T-helper 2 cell treated with Interferon-gamma antibody and Interleukin-4, amounts not matched to agents 100 ng/mL and 5 ng/mL, for 36 hours (primary cell): ENCODE results near the gene BRDT. TPM values are rescaled to one million over a fixed set of nuclear protein-coding genes. Genes with fewer than 3 reads are reported as not detected.

ENCODE experiments used
- intact Hi-C: fragments of 100-400 bp; cut with micrococcal nuclease; formaldehyde crosslinking; loops from one replicate; pipeline ENCODE4 v1.15.1; 2023
- total RNA-seq: library from RNA; stranded (reverse); gene quantifications from 2 replicates; pipeline ENCODE4 v1.2.3, GENCODE V29; 2022

The BRDT gene
- not detected in 2 replicates for total RNA-seq

DNA sequence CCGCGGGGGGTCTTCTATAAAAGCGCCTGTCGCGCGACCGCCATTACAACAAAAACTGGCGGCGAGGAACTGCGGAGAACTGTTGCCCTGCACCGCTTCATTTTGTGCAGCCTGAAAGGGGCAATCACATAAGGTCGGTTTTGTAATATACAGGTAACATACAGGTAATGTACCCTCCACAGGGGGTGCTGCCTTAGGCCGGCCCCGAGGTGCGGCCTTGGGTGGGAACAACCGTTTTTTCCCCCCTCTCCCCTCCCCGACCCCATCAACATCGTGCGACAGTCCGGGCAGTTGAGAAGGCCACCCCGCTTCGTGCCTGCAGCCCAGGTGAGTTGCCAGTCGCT, at the start of gene BRDT:
TSS of gene BRDT (plus strand) at position 46 of the 344 bp plus-strand sequence. CDS start 13,354 bp downstream, outside the sequence.
- intact Hi-C loops, result no loop called here

DNA sequence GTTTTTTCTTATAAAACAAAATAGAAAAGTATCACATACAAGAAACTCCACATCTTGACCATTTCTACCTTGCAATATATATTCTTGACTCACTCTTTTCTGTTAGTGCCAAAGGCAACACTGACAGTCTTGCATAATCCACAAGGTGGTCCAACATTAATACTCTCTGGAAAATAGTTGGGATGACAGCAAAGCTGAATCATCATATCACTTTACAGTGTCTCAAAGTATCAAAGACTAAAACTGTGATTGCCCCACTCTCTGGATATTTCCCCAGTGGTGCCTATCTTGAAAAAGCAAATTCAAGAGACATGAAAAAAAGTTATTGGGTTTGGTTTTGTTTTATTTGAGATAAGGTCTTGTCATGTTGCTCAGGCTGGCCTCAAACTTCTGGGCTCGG, 48.6 kb upstream of the BRDT start:
- intact Hi-C loops, result no loop called here

DNA sequence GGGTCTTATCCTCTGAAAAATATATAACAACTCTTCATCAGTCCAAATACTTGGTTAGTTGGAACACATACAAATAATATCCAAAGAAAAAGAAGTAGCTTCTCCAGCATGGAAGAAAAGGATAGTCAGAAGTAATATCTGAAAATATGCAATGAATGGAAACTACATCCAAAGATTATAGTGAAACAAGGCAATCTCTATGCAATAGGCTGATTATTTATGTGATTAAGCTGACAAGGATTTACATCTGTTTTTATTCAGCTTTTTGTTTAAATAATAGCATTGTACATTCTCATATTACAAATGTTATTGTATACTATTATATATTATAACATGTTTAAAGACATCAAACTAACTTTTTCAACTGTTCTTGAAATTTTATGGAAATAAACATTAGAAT, 48.0 kb upstream of the BRDT start:
- intact Hi-C loops, result no loop called here

DNA sequence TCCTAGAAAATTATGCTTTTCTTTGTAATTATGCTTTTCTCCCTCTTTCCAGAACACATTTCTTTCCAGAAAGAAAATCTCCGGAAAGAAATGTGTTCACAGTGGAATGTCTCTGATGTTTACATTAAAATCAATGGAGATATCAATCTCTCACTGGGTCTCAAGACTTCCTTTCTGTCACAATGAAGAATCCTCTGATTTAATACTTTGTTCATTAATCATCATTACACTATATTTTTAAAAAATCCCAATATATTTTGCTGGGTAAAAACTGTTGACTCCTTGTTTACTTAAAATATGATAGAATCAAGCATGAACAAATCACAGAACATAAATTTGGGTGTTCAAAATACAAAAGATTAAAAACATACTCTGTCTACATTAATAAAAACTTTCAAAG, 36.9 kb upstream of the BRDT start:
- intact Hi-C loops, result no loop called here

DNA sequence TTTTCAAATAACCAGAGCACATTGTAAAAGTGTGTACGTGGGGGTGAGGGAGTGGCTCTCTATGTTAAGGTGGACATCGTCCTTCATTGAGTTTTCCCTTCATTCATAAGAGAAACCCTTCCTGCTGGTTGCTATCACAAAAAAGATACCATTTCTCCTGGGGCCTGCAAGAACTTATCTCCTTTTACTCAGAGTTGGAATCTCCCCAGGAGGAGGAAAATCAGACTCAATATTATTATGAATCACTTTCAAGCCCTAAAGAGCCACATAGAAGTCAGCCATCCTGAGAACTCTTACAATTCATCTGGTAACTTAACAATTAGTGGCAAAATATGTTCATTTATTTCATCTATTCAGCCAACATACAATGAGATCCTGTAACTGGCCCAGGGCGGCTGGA, 36.2 kb upstream of the BRDT start:
- intact Hi-C loops, result no loop called here

DNA sequence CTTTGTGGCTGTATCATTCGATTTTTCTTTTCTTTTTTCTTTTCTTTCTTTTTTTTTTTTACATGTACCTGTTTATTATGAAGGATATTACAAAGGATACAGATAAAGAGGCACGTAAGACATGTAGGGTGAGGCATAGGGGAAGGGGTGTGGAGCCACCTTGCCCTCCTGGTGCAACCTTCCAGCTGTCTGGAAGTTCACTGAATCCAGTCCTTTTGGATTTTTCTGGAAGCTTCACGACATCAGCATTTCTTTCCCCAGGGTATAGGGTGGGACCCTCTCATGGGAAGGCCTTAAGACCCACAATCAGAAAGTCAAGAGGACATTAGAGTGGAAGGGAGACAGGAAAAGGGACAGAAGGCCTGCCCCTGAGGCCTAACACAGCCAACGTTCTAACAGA, 33.2 kb upstream of the BRDT start:
- intact Hi-C loops, result no loop called here

DNA sequence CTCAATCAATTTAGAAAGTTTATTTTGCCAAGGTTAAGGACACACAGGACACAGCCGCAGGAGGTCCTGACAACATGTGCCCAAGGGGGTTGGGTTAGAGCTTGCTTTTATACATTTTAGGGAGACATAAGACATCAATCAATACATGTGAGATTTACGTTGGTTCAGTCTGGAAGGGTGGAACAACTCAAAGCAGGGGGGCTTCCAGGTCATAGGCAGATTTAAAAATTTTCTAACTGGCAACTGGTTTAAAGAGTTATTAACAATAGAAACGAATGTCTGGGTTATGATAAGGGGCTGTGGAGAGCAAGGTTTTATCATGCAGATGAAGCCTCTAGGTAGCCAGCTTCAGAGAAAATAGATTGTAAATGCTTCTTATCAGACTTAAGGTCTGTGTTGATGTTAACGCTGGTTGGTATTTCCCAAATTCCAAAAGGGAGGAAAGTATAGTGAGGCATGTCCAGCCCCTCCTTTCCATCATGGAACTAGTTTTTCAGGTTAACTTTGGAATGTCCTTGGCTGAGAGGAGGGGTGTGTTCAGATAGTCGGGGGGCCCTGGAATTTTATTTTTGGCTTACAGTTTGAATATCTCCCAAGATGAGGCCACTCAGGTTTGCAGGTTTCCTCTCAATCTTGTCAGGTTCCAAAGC, 32.3 kb upstream of the BRDT start:
- intact Hi-C loops, result no loop called here

DNA sequence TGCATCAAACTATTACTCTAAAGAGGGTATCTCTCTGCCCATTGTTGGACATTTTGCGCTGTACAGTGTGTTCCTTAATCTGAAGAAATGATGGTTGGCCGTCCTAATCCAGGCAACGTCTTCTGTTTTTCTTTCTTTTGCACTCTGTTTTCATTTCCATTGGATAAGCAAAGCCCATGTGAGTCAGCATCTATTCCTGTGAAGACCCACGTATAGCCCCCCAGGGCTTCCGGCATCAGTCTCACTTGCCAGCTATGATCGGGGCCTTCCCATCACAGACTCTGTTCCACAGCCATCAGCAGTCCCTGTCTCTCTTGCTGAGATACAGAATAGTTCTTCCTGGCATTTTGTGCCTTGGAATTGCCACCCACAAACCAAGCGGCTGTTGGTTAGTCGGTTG, 29.2 kb upstream of the BRDT start:
- intact Hi-C loops, result loop anchor here (10.0 kb wide), 1 partner anchor 755 kb away; no protein-coding TSS in a partner anchor

DNA sequence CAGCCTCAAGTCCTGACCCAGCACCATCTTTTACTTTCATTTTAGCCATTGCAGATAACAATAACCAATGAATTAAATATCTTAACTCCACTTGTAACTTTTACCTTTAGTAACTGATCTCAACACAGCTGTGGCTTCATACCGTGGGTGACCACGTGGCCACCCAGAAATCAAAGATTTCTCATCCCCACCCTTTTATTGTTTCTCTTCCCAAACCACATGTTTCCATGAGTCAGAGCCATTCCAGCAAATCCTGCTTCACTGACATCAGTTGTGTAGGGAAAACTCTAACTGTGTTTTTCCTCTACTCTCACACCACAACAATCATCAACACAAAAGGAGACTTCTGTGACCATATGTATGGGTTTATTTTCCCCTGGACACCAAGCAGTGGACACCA, 25.1 kb upstream of the BRDT start:
- intact Hi-C loops, result loop anchor here (10.0 kb wide), 1 partner anchor 759 kb away; no protein-coding TSS in a partner anchor

DNA sequence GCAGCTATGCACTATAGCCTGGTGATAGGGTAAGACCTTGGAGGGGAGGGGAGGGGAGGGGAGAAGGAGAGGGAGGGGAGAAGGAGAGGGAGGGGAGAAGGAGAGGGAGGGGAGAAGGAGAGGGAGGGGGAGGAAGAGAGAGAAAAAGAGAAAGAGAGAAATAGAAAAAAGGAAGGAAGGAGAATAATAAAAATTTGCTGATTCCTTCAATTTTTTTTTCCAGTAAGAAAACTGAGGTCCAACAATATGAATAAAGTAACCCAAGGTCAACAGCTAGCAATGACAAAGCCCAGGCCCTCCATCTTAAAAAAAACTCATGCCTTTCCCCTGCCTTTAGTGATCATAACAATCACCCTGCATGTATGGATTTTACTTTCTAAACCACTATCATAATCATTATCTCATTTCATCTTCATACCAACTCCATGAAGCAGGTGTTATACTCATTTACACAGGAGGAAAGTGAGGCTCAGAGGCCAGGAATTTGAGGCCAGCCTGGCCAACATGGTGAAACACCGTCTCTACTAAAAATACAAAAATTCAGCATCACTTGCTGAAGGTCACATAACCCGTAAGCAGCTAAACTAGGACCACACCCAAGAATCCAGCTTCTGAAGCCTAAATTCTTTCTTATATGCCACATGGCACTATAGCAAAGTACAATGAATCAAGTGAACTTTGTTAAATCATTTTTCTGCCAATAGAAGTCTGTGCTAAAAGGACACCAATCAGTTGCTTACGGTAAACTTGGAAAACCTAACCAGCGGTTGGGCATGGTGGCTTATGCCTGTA, 23.4 kb upstream of the BRDT start:
- intact Hi-C loops, result loop anchor here (2.0 to 10.0 kb wide), 2 partner anchors 485 to 761 kb away; no protein-coding TSS in a partner anchor

DNA sequence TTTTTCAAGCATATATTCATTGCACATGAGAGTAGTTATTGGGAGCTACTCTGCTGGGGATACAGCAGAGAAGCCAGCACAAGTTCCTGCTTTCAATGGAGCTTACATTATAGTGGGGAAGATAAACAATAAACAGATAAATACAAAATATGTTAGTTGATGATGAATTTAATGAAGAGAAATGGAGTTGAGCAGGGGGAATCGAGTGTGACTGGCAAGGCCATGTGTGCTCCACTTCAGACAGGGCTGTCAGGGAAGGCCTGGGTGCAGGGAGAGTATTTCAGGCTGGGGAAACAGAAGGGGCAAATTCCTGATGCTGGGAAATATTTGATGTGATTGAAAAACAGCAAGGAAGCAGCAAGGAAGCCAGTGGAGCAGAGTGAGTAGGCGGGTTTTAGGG, 21.2 kb upstream of the BRDT start:
- intact Hi-C loops, result loop anchor here (10.0 kb wide), 1 partner anchor 763 kb away; no protein-coding TSS in a partner anchor

DNA sequence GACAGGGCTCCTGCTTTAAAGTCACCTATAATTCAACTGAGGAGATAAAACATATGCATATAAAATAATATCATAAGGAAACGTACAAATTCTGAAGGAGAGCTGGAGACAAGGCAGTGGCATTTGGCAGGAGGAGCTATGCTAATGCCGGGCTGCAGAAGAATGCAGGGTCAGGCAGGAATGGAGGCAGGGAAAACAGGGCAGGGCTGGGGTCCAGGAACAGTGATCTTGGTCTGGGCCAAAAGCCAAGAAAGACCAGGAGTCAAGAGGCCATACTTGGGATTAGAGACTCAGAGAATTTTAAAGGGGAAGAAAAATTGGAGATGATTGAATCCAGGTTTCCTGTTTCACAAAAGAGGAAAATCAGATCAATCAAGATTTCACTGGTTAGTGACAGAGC, 20.0 kb upstream of the BRDT start:
- intact Hi-C loops, result loop anchor here (10.0 kb wide), 1 partner anchor 764 kb away; no protein-coding TSS in a partner anchor

DNA sequence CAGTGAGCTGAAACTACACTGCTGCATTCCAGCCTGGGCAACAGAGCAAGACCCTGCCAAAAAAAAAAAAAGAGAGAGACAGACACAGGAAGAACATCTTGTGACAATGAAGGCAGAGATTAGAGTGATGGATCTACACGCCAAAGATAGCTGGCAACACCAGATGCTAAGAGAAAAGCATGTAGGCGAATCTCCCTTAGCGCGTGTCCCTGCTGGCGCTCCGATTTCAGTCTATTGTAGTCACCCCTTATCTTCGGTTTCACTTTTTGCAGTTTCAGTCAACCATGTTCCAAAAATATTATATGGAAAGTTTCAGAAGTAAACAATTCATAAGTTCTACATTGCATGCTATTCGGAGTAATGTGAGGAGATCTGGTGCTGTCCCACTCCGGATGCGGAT, 11.6 kb upstream of the BRDT start:
- intact Hi-C loops, result no loop called here

DNA sequence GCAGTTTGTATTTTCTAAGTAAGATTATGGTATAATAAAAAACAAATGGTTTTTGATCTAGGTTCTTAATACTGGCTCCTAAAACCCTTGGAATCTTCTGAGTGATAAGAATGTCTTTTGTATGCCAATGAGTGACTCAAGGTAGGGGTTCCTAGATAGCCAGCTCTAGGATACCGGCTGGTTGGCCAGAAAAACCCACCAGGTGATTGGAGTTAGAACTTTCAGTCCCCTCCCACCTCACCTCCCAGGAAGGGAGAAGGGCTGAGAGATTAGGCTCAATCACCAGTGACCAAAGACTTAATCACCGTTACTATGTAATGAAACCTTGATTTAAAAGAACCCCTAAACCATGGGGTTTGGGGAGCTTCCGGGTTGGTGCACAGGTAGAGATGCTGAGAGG, 8.7 kb upstream of the BRDT start:
- intact Hi-C loops, result no loop called here

DNA sequence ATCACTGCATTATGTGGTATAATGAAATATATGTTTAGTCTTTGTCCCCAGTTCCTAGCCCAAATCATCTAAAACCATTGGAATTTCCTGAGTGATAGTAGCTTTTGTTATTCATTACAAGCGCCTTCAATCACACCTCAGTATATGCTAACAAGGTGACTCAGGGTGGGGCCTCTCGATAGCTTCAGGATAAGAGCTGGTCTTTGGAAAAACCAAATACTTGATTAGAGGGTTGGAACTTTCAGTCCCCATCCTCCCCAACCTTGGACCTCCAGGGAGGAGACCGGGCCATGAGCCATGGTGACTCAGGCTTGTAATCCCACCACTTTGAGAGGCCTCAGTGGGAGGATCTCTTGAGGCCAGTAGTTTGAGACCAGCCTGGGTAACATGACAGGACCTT, 5.1 kb upstream of the BRDT start:
- intact Hi-C loops, result no loop called here

DNA sequence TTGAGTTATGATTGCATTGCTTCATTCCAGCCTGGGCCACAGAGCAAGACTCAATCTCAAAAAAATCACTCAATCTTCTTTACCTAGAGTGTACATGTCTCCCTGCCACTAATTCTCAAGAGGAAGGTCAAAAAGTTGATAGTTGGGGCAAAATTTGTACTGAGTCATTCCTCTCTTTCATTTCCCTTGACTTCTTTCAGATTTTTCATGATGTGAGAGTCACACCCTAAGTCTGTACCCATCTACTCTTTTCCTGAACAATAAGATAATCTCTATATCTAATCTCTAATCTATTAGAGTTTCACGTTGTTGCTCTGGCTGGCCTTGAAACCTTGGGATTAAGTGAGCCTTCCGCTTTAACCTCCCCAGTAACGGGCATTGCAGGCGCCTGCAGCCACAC, 1.1 kb upstream of the BRDT start:
- intact Hi-C loops, result no loop called here

DNA sequence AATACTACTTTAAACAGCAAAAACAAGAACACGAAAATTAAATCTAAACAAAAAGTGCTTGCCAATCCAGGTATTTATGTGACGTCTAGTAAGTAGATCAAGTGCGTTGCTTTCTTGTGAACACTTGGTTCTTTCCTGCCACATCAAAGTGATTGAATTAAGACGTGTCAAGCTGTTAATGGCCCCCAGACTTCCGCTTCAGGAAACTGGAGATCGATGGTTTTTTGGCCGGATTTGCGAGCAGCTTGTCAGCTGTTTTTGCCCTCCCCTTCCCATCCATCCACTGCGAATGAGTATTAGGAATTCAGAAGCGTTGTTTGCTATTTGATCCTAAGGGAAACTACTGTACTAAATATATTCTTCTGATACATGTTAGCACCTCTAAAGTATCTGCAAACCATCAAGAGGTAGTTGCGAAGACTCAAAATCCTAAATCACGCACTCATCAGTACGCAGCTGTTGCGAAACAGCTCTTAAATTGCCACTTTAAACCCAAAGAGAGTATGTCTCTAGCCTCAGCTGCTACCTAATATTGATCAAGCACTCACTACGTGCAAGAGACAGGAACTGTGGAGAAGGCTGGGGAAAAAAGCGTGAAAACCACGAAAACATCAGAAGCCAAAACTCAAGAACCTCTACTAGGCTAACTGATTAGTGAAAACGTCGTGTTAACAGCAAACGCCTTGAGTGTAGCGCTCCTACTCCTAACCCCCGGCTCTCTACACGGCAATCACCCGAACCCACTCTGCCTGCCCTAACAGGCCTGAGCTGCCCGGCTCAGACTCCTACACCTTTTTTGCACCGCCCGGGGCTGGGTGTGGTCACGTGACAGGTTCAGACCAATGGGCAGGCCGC, 473 bp upstream of the BRDT start:
- intact Hi-C loops, result no loop called here

DNA sequence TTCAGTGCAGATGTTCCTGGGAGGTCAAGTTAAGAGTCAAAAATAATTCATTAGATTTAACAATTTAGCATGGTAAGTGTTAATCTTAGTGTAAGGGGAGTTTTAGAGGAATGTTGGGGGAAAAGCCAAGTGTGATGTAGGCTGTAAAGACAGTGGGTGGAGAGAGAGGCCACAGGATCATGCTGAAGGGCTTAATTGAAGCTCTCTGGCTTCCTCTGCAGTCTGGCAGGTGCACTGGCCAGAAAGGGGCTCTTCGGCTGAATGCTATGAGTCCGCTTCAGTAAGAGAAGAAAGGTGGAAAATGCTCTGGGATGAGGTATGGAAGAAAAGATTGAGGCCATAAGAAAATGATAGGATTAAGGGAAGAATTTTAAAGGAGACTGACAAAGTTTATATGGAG, 3.0 kb downstream of the BRDT start:
- intact Hi-C loops, result no loop called here

DNA sequence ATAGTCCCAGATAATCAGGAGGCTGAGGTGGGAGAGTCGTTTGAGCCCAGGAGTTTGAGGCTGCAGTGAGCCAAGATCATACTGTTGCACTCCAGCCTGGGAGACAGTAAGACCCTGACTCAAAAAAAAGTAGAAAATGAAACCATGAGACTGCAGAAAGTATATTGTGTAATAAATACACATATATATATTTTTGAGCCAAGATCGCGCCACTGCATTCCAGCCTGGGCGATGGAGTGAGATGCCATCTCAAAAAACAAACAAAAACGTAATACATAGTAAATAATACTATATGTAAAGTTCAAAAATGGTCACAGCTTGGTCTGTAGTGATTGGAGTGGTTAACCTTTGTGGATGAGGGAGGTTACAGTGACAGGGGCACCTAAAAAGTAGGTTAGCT, 9.7 kb downstream of the BRDT start:
- intact Hi-C loops, result no loop called here

DNA sequence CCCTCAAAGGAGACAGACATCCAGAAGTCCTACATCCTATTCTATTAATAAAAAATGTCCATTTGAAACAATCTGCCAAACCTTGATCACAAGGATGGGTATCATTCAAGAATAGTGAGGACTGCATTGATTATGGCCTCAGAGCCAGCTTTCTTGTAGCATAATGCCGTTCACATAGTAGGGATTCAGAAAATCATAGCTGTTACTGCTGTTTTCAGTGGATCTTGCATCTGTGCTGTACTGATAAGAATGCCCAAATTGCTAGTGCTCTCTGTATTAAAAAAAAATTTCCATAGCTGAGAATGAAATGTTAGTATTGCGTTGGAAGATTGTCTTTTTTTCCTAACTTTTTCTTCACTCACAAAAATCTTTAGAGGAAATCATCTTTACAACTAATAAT, 19.1 kb downstream of the BRDT start:
- intact Hi-C loops, result no loop called here

DNA sequence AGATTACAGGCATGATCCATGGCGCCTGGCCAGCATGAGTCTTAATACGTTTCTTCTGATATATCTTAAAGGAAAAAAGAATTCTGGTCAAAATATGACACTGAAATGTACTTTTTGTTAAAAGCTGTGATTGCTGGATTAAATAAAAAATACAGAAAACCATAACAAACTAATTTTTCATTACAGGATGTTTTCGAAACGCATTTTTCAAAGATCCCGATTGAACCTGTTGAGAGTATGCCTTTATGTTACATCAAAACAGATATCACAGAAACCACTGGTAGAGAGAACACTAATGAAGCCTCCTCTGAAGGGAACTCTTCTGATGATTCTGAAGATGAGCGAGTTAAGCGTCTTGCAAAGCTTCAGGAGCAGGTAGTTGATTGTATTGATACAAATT, 30.2 kb downstream of the BRDT start:
- intact Hi-C loops, result no loop called here

DNA sequence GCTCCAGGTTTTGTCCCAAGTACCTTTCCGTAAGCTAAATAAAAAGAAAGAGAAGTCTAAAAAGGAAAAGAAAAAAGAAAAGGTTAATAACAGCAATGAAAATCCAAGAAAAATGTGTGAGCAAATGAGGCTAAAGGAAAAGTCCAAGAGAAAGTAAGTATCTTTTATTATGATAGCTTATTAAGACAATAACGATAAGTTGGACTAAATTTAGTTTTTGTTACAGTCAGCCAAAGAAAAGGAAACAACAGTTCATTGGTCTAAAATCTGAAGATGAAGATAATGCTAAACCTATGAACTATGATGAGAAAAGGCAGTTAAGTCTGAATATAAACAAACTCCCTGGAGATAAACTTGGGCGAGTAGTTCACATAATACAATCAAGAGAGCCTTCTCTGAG, 31.5 kb downstream of the BRDT start:
- intact Hi-C loops, result no loop called here
